GM04503 (cell line): ENCODE data around the gene COL4A2.

Experiments
- DNase-seq: peaks from one replicate; pipeline ENCODE4 v3.0.0-alpha.2; 2012; ENCODE audit warnings: low read depth

COL4A2 gene

DNA sequence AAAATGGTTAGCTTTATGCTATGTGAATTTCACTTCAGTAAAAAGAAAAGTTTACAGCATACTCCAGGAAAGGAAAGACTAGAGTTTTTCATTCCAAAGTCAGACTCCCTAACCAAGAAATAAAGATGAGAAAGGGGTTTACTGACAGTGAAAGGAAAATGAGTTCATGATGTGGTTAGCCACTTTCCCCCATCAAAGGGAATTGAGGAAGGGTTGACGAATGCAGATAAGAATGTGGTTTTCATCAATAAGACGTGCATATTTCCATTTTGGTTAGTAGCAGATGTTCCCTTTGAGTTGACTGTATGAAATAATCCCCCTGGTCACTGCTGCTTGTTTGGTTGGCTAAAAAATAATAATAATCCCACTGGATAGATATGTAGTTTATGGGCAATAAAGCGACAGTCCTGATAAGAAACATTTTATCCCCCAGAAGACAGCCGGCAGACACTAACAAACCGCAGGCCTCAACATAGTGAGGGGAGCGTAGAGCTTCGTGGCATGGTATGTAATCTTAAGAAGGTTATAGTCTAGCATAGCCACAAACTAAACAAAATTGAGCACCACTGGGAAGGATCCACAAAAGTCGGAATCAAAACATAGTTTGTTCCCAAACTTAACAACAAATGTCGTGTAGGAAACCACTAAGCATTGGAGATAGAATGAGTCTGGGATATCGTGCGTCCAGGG, 114.8 kb downstream of the COL4A2 start:
- no peak for DNase-seq

GRCh38 chr13:110422913-110423688, 116.0 kb downstream of the COL4A2 start:
- no peak for DNase-seq

- no peak for DNase-seq
Observed at GRCh38 chr13:110423689-110424302, 116.7 kb downstream of the COL4A2 start.

- DNase-seq: no peak
Observed at GRCh38 chr13:110424569-110425443, 117.7 kb downstream of the COL4A2 start.

DNA sequence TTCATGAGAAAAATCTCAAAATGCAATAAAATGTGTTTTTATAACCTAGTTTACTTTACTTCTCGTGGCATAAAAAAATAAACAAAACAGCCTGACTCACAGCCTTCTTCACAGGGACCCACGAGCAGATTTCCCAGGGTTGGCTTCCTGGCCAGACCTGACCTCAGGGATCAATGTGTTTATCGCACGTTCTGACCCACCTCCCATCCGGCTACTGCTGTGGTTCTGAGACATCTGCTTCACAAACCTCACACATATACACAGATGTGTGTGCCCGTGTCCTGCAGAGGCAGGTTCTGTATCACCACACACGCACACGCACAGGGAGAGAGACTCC, 118.3 kb downstream of the COL4A2 start:
- no peak for DNase-seq

DNA sequence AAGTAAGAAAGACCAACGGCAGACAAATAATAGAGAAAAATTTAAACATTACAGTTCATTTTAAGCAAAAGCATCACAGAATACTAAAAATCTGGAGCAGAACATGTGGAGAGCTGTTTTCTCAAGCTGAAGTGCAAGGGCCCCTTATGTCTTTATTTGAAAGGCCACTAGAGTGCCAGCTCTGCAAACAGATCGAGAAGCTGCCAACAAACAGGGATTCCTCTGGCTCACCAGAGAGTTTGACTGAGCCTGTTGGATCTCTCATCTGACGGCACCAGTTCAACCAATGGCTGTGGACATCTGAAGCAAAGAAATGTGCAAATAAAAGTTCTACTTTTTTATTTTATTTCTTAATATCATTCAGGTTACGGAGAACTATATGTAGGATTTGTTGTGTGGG, 119.7 kb downstream of the COL4A2 start:
- no peak for DNase-seq

DNA sequence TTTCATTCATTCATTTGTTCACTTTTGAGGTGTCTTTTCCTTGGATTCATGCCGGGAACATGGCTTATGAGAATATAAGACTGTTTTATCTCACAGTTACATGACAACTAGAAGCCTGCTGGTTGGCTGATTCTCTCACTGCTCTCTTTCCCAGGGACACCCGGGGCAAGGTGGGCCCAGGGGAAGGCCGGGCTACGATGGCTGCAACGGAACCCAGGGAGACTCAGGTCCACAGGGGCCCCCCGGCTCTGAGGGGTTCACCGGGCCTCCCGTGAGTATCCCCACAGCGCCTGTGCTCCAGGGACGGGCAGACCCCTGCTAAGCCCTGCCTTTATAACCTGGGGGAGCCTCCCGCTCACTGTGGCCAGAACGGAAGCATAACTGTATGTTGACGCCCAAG, 121.2 kb downstream of the COL4A2 start:
- no peak for DNase-seq

- no peak for DNase-seq
Observed at GRCh38 chr13:110430391-110431336, 123.6 kb downstream of the COL4A2 start.

- DNase-seq: no peak
Observed at GRCh38 chr13:110431425-110432294, 124.6 kb downstream of the COL4A2 start.

DNA sequence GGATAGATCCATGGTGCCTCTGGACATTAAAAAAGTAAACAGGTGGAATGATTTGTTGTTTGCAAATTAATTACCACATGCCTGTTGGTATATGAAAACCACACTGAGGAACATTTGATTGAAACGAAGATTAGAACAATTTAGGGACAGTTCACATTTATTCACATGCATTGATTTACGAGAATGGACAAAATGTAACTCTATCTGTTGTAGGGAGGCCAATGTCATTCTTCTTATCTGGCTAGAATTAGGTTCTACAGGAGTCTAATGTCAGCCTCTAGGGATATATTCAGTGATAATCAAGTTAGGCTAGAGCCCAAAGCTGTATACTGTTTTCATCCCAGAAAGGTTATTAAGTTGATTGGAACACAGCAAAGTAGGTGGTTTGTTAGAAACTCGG, 125.4 kb downstream of the COL4A2 start:
- no peak for DNase-seq

- no peak for DNase-seq
Observed at GRCh38 chr13:110433014-110433413, 125.9 kb downstream of the COL4A2 start.

DNA sequence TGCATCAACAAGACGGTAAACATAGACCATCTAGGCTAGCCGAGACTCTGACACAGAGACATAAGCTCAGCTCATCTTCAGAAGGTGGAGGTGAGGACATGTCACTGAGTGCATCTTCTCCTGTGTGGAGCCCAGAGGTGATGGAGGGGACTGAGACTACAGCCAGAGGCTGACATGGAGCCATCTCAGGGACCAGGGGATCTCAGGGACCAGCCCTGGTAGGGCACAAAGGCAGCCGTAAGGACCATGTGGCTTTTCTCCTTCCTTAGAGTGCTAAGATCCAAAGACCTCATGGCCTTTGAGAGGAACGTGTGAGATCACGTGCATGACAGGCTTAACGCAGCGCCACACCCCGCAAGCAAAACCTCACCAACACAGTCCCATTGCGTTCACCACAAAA, 127.5 kb downstream of the COL4A2 start:
- no peak for DNase-seq

DNA sequence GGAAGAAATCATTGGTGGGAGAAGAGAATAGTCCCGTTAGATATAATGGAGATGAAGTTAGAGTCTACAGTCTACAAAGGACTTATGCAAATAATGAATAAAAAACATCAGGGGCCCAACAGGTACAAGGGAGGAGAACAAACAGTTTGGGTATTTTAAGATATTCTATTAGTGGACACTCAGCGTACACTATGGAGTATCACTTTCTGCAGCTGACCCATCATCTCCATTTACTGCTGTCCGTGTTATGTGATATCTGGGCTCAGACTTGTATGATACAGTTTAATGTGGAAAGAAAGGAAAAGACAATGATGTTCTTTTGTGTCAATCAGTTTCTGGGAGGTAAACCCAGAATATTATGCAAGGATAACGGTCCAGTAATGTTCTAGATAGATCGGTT, 128.2 kb downstream of the COL4A2 start:
- no peak for DNase-seq

GRCh38 chr13:110436276-110436675, 129.2 kb downstream of the COL4A2 start:
- no peak for DNase-seq

GRCh38 chr13:110436786-110437370, 129.8 kb downstream of the COL4A2 start:
- DNase-seq: no peak

GRCh38 chr13:110438211-110438610, 131.1 kb downstream of the COL4A2 start:
- no peak for DNase-seq

GRCh38 chr13:110438776-110439175, 131.7 kb downstream of the COL4A2 start:
- no peak for DNase-seq

DNA sequence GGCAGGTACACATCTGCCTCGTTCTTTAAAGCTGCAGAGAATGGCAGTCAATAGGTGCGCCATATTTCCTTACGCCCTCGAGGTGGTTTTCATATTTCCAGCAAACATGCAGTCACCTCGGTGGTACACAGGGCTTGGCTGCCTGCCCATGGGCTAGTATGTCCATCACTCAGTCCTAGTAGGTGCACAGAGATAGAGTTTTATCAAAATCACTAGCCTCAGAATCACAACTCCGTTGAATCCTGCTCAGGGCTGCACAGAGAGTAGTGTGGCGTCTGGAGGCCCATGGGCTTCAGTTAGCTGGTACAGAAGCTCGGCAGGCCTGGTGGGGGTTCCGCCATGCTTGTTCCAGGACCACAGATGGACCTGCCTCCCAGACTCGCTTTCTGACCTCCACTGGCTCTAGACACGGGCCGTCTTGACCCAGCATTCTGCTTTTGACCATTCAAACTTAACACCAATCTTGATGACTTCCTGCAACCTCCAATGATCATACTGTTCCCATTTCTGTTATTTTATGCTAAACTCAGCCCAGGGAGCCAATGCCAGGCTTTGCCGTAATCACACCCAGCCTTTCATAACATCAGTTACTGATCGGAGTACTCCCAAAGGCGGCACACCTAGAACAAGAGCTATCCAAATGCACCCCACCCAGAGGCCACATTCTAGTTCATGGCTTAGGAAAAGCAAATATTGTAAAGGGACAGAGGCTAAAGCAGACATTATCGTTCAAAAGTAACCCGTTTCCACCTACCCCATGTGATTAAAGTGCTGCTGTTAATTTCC, 134.1 kb downstream of the COL4A2 start:
- no peak for DNase-seq
